ENCODE results near the gene LACTBL1.
"Not testable (repeated sequence)": the region's sequence is repeated elsewhere in the genome, so short reads cannot be mapped to it uniquely, and the experiment has no call there.

Gene LACTBL1

DNA sequence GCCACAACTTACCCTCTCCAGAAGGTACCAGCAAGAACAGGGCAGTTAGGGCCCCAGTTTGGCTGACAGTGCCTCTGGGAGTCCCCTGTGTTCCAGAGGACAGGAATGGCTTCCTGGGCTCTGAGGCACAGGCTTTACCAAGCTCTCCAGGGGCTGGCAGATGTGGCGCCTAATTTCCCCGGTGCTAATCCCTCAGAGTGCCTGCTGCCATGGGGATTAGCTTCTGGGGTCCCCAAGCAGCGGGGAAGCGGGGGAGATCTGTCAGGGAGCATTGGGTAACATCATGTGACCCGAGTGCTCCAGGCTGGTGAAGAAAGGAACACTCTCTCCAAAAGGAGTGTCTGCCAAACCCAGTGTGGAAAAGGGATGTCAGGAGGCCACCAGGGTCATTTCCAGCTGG lies at the start of gene LACTBL1:
Gene LACTBL1 (minus strand): TSS at position 107 of the 400 bp plus-strand sequence. CDS start 550 bp downstream, outside the sequence.
- DNase-seq: no peak

DNA sequence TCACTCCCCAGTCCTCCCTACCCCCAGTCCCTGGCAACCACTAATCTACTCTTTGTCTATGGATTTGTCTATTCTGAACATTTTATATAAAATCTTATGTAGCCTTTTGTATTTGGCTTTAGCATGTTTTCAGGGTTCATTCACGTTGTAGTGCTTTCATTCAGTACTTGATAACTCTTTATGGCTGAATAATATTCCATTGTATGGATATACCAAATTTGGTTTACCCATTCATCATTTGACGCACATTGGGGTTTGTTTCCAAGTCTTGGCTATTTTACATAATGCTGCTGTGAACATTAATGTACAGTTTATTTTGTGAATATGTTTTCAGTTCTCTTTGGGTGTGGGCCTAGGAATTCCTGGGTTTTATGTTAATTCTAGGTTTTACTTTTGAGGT lies 49.2 kb upstream of the LACTBL1 start:
- DNase-seq: no peak

DNA sequence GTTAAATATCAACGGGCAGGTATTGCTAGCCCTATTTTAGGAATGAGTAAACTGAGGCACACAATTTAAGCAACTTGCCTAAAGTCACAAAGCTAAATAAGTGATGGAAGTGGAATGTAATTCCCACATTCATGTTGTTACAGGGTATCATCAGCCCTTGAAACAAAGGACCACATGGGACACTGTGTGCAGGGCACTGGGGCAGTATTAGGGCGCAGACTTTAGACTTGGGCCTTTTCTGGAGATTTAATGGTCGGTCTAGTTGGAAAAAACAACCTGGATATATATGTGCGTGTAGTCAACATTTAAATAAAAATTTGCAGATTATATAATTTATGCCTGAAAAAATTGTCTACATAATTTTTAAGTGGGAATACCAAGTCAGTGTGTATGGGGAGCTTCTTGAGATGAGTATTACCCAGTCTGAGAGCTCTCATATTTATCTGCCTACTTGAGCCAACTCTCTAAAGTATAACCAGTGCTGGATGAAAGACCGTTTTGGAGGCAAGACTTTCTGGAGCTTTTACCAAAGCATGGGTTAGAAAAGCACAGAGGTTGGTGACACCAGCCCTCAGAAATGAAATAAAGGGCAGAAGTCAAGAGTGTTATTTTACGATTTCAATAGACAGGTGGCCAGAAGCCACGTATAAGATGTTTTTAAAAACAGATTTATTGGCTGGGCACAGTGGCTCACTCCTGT lies 48.2 kb upstream of the LACTBL1 start:
- peak; percentile 43 for DNase-seq

GRCh38 chr1:23019863-23020625 lies 47.4 kb upstream of the LACTBL1 start:
- peak; percentile 61 to 64 for DNase-seq

DNA sequence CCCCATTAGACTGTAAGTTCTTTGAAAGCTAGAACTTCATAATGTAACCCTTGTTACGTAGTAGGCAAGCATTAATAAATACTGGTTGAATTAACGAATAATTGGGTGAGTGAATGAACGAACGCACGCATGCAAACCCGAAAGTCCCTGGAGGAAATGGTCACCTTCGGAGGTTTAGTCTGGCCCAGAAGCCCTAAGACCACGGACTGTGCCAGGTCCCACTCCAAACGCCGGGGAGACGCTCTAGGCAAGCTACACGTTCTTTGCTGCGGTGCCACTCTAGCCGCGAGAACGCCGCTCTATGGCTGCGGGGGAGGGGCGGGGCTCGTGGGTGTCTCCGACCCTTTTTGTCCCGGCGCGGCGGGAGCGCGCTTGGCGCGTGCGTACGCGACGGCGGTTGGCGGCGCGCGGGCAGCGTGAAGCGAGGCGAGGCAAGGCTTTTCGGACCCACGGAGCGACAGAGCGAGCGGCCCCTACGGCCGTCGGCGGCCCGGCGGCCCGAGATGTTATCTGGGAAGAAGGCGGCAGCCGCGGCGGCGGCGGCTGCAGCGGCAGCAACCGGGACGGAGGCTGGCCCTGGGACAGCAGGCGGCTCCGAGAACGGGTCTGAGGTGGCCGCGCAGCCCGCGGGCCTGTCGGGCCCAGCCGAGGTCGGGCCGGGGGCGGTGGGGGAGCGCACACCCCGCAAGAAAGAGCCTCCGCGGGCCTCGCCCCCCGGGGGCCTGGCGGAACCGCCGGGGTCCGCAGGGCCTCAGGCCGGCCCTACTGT lies 46.6 kb upstream of the LACTBL1 start, which contains the start of gene KDM1A:
Gene KDM1A (plus strand): TSS at position 375 of the 769 bp plus-strand sequence. CDS start 129 bp downstream, at position 504.
- DNase-seq: peak; percentile 97 to 99

DNA sequence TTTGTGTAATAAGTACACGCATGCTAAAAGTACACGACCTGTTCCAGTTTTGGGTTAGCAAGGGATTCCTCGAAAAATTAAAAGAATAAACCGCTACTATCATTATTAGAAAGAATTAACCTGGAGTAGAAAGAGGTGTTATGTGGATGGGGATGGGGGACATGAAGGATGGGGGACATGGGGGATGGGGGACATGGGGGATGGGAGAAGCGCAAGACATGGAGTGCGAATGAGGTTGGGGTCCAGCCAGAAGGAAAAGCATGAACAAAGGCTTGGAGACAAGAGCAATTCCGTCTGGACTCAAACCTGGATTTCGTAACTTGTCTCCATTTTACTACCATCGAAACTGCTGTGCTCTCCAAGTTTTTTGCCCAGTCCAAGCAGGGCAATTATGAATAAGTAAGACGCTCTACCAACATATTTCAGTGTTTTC lies 46.0 kb upstream of the LACTBL1 start:
- DNase-seq: no peak

GRCh38 chr1:23013657-23014056 lies 41.0 kb upstream of the LACTBL1 start:
- DNase-seq: peak; percentile 88 to 95

- DNase-seq: not testable (repeated sequence)
Measured at GRCh38 chr1:23010025-23010424, 37.4 kb upstream of the LACTBL1 start.

DNA sequence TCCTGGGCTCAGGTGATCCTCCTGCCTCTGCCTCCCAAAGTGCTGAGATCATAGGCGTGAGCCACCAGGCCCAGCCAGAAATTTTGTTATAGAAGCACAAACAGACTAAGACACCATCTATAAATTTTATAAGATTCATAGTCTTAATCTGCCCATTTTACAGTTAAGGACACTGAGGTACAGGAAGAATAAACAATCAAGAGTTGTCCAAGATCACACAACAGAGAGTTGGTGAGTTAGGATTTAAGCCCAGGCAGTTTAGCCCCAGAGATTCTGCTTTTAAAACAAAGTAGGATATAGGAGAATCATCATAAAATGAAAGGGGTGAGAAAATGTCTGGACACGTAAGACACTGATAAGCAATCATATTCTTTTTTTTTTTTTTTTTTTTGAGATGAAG lies 36.2 kb upstream of the LACTBL1 start:
- no peak for DNase-seq

- DNase-seq: no peak
Measured at GRCh38 chr1:23007106-23007505, 34.4 kb upstream of the LACTBL1 start.

GRCh38 chr1:23004769-23005168 lies 32.1 kb upstream of the LACTBL1 start:
- DNase-seq: not testable (repeated sequence)

GRCh38 chr1:23004112-23004511 lies 31.4 kb upstream of the LACTBL1 start:
- DNase-seq: no peak

DNA sequence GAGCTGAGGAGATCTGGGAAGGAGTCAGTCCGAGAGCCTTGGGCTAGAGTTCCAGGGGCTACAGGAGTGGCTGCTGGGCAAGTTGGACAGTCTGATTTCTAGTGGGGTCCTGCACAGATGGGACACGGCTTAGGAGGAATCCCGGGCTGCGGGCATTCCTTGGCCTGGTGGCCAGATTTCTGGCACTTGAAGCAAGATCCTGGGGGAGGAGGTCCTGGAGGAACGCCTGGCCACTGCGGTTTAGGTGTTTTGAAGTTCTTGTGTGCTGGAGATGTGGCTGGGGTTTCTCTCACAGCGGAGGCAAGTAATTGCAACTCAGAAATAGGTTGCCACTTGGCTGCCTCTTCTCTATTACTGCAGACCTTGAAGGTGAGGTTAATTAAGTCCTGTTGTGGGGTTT lies 29.6 kb upstream of the LACTBL1 start:
- DNase-seq: not testable (repeated sequence)

DNA sequence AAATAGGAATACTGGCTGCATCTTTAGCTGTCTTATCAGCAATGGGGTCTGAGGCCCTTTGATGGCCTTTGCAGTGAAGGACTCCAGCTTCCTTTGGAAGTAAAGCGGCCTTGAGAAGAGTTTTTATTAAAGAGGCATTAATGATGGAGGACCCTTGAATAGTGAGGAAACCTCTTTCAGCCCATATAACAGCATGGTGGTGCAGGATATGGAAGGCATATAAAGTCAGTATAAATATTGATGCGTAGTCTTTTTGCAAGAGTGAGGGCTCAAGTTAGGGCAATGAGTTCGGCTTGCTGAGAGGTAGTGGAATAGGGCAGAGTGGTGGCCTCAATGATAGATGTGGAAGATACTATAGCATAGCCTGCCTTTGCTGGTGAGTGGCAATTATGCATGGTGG lies 27.5 kb upstream of the LACTBL1 start:
- DNase-seq: not testable (repeated sequence)

DNA sequence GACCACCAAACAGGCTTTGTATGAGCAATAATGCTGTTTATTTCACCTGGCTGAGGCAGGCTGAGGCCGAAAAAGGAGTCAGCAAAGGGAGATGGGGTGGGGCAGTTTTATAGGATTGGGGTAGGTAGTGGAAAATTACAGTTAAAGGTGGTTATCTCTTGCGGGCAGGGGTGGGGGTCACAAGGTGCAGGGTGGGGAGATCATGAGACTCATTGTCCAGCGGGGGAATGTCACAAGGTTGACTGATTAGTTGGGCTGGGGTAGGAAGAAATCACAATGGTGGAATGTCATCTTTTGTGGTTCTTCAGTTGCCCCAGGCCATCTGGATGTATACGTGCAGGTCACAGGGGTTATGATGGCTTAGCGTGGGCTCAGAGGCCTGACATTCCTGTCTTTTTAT lies 24.9 kb upstream of the LACTBL1 start:
- not testable (repeated sequence) for DNase-seq

- no peak for DNase-seq
Measured at GRCh38 chr1:22995774-22996173, 23.1 kb upstream of the LACTBL1 start.

GRCh38 chr1:22993220-22993795 lies 20.6 kb upstream of the LACTBL1 start:
- not testable (repeated sequence) for DNase-seq

DNA sequence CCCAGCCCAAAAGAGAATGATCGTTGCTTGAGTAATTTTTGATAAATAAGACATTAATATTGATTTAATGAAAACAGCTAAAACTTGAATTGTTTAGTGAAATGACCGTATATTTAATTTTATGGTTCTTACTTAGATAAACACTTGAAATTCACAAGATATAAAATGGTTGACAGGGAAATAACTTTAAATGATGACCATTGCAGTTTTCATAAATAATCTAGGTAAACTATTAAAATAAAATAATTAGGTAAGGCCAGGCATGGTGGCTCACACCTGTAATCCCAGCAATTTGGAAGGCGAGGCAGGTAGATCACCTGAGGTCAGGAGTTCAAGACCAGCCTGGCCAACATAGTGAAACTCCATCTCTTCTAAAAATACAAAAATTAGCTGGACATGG lies 19.7 kb upstream of the LACTBL1 start:
- not testable (repeated sequence) for DNase-seq

DNA sequence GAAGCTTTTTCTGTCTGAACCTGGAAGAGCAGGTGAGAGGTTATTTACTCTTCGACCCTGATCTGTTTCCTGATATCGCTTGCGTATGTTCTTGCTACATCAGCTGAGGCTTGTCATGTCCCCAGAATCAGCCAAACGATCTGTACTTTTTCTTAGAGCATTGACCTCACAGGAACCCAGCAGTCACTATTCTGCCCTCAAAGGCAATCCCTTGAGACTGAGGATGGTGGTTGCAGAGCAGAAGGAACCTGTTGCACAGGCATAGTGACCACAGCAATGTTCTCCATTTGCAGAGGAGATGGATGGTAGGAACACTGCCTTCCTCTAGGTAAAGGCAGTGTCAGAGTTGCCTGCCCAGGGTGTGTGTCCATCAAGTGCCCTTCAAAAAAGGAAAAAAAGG lies 11.3 kb upstream of the LACTBL1 start:
- no peak for DNase-seq

DNA sequence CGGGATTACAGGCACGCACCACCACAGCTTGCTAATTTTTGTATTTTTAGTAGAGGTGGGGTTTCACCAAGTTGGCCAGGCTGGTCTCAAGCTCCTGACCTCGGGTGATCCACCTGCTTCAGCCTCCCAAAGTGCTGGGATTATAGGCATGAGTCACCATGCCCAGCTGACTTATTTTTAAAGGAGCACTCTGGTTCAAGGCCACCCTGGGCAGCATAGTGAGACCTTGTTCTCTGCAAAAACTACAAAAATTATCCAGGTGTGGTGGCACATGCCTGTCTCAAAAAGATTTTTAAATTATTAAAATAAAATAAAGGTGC lies 7.8 kb upstream of the LACTBL1 start:
- DNase-seq: not testable (repeated sequence)

GRCh38 chr1:22978299-22978698 lies 5.6 kb upstream of the LACTBL1 start:
- no peak for DNase-seq

DNA sequence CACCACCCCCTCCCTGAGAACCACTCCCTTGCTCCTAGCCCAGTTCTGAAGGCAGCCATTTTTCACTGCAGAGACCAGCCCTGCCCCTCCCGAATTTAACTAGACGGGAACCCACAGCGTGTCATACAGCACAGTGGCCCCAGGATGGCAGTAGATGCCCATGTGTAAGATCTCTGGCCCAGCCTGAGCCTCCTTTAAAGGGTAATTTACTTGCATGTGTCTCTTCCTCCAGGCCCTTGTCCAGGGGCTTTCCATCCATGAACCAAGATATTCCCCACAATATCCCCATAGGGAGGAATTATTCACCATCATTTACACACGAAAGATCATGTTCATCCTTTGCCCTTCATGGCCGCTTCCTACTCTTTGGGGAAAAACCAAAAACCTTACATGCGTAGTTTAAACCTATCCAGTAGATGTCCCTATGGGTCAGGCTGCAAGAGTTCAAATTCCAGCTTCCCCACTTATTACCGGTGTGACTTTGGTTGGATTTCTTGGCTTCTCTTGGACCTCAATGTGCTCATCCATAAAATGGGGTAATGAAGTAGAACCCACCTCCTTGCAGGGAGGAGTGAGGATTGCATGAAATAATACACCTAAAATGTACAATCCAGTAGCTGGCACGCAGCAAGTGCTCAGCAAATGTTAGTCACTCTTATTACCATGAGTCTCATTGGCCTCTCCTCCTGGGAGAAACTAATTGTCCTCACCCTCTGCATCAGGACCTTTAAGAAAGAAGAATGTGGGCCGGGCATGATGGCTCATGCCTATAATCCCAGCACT lies 4.0 kb upstream of the LACTBL1 start:
- peak; percentile 68 to 89 for DNase-seq

Data from NCI-H526 (cell line).